SU-DHL-6 (cell line): ENCODE data around the gene DYNLRB1.

Experiments
- EZH2phosphoT487 ChIP-seq: fragments of 200-600 bp; sonication (generic), shearing (Covaris generic); conservative IDR thresholded peaks from 2 replicates; pipeline ENCODE4 v1.6.1; 2018; ENCODE audit warnings: mild to moderate bottlenecking, antibody characterized with exemption, low read length, moderate library complexity, mixed read lengths
- TF ChIP-seq, protein P1 (sequence below): fragments of 200-600 bp; sonication (generic); IDR thresholded peaks from one replicate; pipeline ENCODE4 v1.5.1; 2017; ENCODE audit warnings: antibody characterized with exemption, mild to moderate bottlenecking, low read length, moderate library complexity; ENCODE audit not compliant: insufficient read depth, poor library complexity, severe bottlenecking

DNA sequence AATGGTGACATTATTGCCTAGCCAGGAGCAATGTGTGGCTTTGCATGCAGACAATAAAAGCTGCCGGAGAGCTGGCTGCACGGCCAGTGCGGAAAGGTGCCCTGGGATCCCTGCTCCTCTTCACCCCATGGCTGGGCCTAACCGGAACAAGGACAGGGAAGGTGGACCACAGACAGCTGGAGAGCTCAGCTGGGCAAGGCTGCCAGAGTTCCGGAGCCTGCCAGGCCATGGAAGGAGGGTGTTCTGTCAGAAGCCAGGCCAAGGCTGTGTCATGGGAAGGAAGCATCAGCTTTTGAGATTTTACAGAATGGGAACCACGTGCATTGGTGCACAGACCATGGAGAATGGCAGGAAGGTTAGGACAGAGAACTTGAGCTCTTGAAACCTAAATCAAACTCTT lies 67.3 kb downstream of the DYNLRB1 start:
- TF ChIP-seq, protein P1, sequence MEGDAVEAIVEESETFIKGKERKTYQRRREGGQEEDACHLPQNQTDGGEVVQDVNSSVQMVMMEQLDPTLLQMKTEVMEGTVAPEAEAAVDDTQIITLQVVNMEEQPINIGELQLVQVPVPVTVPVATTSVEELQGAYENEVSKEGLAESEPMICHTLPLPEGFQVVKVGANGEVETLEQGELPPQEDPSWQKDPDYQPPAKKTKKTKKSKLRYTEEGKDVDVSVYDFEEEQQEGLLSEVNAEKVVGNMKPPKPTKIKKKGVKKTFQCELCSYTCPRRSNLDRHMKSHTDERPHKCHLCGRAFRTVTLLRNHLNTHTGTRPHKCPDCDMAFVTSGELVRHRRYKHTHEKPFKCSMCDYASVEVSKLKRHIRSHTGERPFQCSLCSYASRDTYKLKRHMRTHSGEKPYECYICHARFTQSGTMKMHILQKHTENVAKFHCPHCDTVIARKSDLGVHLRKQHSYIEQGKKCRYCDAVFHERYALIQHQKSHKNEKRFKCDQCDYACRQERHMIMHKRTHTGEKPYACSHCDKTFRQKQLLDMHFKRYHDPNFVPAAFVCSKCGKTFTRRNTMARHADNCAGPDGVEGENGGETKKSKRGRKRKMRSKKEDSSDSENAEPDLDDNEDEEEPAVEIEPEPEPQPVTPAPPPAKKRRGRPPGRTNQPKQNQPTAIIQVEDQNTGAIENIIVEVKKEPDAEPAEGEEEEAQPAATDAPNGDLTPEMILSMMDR = no peak
- TF ChIP-seq EZH2phosphoT487 = no peak
